OCI-LY1 (cell line): ENCODE data around the gene AJAP1.

Source experiments
- H2AFZ ChIP-seq: fragments of 200-600 bp; sonication (generic), shearing (Covaris generic); 2 replicates; pipeline ENCODE4 v1.6.0; 2014; ENCODE audit warnings: antibody characterized with exemption, mild to moderate bottlenecking, low read length
- H3F3A ChIP-seq: fragments of 200-600 bp; sonication (generic), shearing (Covaris generic); 2 replicates; pipeline ENCODE4 v1.6.0; 2014; ENCODE audit warnings: mild to moderate bottlenecking, antibody characterized with exemption, low read length, moderate library complexity; ENCODE audit not compliant: insufficient read depth
- H3K27ac ChIP-seq: fragments of 200-600 bp; sonication (generic); 2 replicates; pipeline ENCODE4 v1.5.1; 2014; ENCODE audit warnings: low read length, mixed run types, mild to moderate bottlenecking, low read depth; ENCODE audit not compliant: poor library complexity, severe bottlenecking
- H3K27me3 ChIP-seq: fragments of 200-600 bp; sonication (generic); 2 replicates; pipeline ENCODE4 v1.6.0; 2014; ENCODE audit warnings: antibody characterized with exemption, mild to moderate bottlenecking, low read length, moderate library complexity; ENCODE audit not compliant: insufficient read depth
- H3K36me3 ChIP-seq: fragments of 200-600 bp; sonication (generic); 2 replicates; pipeline ENCODE4 v1.6.1; 2014; ENCODE audit warnings: mild to moderate bottlenecking, antibody characterized with exemption, low read length, moderate library complexity, mixed read lengths; ENCODE audit not compliant: insufficient read depth
- H3K4me1 ChIP-seq: fragments of 200-600 bp; sonication (generic); 2 replicates; pipeline ENCODE4 v1.5.1; 2014; ENCODE audit warnings: mild to moderate bottlenecking, low read length, moderate library complexity; ENCODE audit not compliant: insufficient read depth, severe bottlenecking
- H3K4me2 ChIP-seq: fragments of 200-600 bp; sonication (generic), shearing (Covaris generic); 2 replicates; pipeline ENCODE4 v1.6.1; 2014; ENCODE audit warnings: low read length
- H3K4me3 ChIP-seq: fragments of 200-600 bp; sonication (generic); 2 replicates; pipeline ENCODE4 v1.5.1; 2014; ENCODE audit warnings: low read length, low read depth, mild to moderate bottlenecking, mixed read lengths; ENCODE audit not compliant: poor library complexity, severe bottlenecking
- H3K79me2 ChIP-seq: fragments of 200-600 bp; shearing (Covaris generic); 2 replicates; pipeline ENCODE4 v1.6.1; 2016; ENCODE audit warnings: mixed run types, low read length, mixed read lengths; ENCODE audit not compliant: insufficient read depth
- H3K9ac ChIP-seq: fragments of 200-600 bp; sonication (generic), shearing (Covaris generic); 2 replicates; pipeline ENCODE4 v1.6.1; 2014; ENCODE audit warnings: mild to moderate bottlenecking, low read length, mixed read lengths
- H3K9me2 ChIP-seq: fragments of 200-600 bp; sonication (generic), shearing (Covaris generic); 2 replicates; pipeline ENCODE4 v1.6.1; 2014; ENCODE audit warnings: low read depth, mild to moderate bottlenecking, low read length, mixed read lengths
- H3K9me3 ChIP-seq: fragments of 200-600 bp; shearing (Covaris generic); 2 replicates; pipeline ENCODE4 v1.6.1; 2014; ENCODE audit warnings: low read length, mixed read lengths
- H4K20me1 ChIP-seq: fragments of 200-600 bp; sonication (generic), shearing (Covaris generic); 2 replicates; pipeline ENCODE4 v1.6.0; 2016; ENCODE audit warnings: mild to moderate bottlenecking, low read length; ENCODE audit not compliant: insufficient read depth
- EZH2 ChIP-seq: fragments of 200-600 bp; sonication (generic), shearing (Covaris generic); IDR thresholded peaks from 2 replicates; pipeline ENCODE4 v1.8.0; 2017; ENCODE audit warnings: borderline replicate concordance, mixed run types, mild to moderate bottlenecking, antibody characterized with exemption, low read length, moderate library complexity, mixed read lengths
- TF ChIP-seq, protein P1 (sequence below): fragments of 200-600 bp; sonication (generic), shearing (Covaris generic); IDR thresholded peaks from 2 replicates; pipeline ENCODE4 v1.5.1; 2017; ENCODE audit warnings: mild to moderate bottlenecking, antibody characterized with exemption, low read length, moderate library complexity, mixed read lengths

AJAP1 gene

GRCh38 chr1:4693891-4694290 lies 39.5 kb downstream of the AJAP1 start:
- Histone ChIP-seq H3K9ac (no peak overlapping the region), H3K36me3 (no peaks in the 10 kb centered on the region), H3K4me3 (no peak overlapping the region), H3K79me2 (no peaks in the 10 kb centered on the region), H3K9me3 (no peaks in the 10 kb centered on the region), H3K27ac (no peak overlapping the region), H3K4me1 (no peaks in the 10 kb centered on the region), H3K27me3 (no peaks in the 10 kb centered on the region), H3K9me2 (no peaks in the 10 kb centered on the region), H4K20me1 (no peaks in the 10 kb centered on the region), H2AFZ (no peak overlapping the region), H3F3A (no peaks in the 10 kb centered on the region), H3K4me2 (no peak overlapping the region)
- no peak for TF ChIP-seq EZH2
- TF ChIP-seq, protein P1, sequence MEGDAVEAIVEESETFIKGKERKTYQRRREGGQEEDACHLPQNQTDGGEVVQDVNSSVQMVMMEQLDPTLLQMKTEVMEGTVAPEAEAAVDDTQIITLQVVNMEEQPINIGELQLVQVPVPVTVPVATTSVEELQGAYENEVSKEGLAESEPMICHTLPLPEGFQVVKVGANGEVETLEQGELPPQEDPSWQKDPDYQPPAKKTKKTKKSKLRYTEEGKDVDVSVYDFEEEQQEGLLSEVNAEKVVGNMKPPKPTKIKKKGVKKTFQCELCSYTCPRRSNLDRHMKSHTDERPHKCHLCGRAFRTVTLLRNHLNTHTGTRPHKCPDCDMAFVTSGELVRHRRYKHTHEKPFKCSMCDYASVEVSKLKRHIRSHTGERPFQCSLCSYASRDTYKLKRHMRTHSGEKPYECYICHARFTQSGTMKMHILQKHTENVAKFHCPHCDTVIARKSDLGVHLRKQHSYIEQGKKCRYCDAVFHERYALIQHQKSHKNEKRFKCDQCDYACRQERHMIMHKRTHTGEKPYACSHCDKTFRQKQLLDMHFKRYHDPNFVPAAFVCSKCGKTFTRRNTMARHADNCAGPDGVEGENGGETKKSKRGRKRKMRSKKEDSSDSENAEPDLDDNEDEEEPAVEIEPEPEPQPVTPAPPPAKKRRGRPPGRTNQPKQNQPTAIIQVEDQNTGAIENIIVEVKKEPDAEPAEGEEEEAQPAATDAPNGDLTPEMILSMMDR = no peak

- Histone ChIP-seq H3K4me1 (no peaks in the 10 kb centered on the region), H3K27me3 (no peaks in the 10 kb centered on the region), H3K9me3 (no peaks in the 10 kb centered on the region), H4K20me1 (no peaks in the 10 kb centered on the region), H3F3A (no peaks in the 10 kb centered on the region), H3K9me2 (no peaks in the 10 kb centered on the region), H2AFZ (no peak overlapping the region), H3K36me3 (no peaks in the 10 kb centered on the region), H3K9ac (no peak overlapping the region), H3K4me3 (no peak overlapping the region), H3K27ac (no peak overlapping the region), H3K4me2 (no peak overlapping the region), H3K79me2 (no peaks in the 10 kb centered on the region)
- no peak for TF ChIP-seq EZH2
- TF ChIP-seq, protein P1 = no peak
These were observed 40.1 kb downstream of the AJAP1 start for GRCh38 chr1:4694492-4694891.

DNA sequence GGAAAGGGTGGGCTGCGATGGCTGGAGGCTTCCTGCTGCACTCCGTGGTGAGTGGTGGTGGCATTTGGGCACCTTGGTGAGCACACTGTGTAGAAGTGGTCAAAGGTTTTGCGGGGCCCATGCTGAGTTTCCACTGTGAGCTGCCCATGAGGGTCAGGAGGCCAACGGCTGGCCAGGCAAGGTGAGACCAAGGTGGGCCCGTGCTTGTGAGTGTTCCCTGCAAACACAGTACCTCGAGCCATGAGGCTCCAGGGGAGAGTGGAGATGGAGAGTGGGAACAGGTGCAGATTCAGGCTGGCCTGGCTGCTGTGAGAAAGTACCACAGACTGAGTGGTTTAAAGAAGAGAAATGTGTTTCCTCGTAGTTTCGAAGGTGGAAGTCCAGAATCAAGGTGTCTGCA lies 40.8 kb downstream of the AJAP1 start:
- H3K9ac ChIP-seq = no peak overlapping the region
- no peak overlapping the region for H3K4me3 ChIP-seq
- no peaks in the 10 kb centered on the region for H3K4me1 ChIP-seq
- H2AFZ ChIP-seq = no peak overlapping the region
- no peak overlapping the region for H3K4me2 ChIP-seq
- H3F3A ChIP-seq = no peaks in the 10 kb centered on the region
- H3K9me3 ChIP-seq = no peaks in the 10 kb centered on the region
- H3K36me3 ChIP-seq = no peaks in the 10 kb centered on the region
- no peak for TF ChIP-seq EZH2
- TF ChIP-seq, protein P1 = no peak
- no peaks in the 10 kb centered on the region for H3K79me2 ChIP-seq
- no peaks in the 10 kb centered on the region for H4K20me1 ChIP-seq
- no peaks in the 10 kb centered on the region for H3K27me3 ChIP-seq
- H3K27ac ChIP-seq = no peak overlapping the region
- H3K9me2 ChIP-seq = no peaks in the 10 kb centered on the region
